H7 (cell line): Measurements from ENCODE around the gene METTL2A. TPM values are rescaled to one million over a fixed set of nuclear protein-coding genes. Genes with fewer than 3 reads are reported as not detected.
"Not testable (repeated sequence)": the region's sequence is repeated elsewhere in the genome, so short reads cannot be mapped to it uniquely, and the experiment has no call there.

ENCODE experiments used
- DNase-seq: peaks from one replicate; pipeline ENCODE4 v3.0.0; 2012
- H3K27me3 ChIP-seq: 2 replicates; pipeline ENCODE4 v1.6.0; 2011; ENCODE audit warnings: mild to moderate bottlenecking, low read length; ENCODE audit not compliant: control insufficient read depth, insufficient read depth
- H3K36me3 ChIP-seq: replicated peaks from 2 replicates; pipeline ENCODE4 v1.5.1; 2011; ENCODE audit warnings: low read length; ENCODE audit not compliant: control insufficient read depth, insufficient read depth
- H3K4me3 ChIP-seq: 2 replicates; pipeline ENCODE4 v1.5.1; 2011; ENCODE audit warnings: low read depth, mild to moderate bottlenecking, control low read depth, low read length, moderate library complexity; ENCODE audit not compliant: insufficient read depth
- total RNA-seq: library from RNA; depleted of rRNA; stranded (reverse); fragments of >200 nt; shearing (Covaris generic); gene quantifications from 2 replicates; pipeline ENCODE4 v1.2.3, GENCODE V29; 2014

Gene METTL2A
- total RNA-seq, 1 experiment from 2014 or later, result 28.8 TPM

GRCh38 chr17:62453656-62454055, 30.0 kb downstream of the METTL2A start:
- not testable (repeated sequence) for H3K36me3 ChIP-seq, DNase-seq, H3K27me3 ChIP-seq, H3K4me3 ChIP-seq

- not testable (repeated sequence) for H3K36me3 ChIP-seq, H3K4me3 ChIP-seq, H3K27me3 ChIP-seq, DNase-seq
Observed at GRCh38 chr17:62454111-62454510, 30.4 kb downstream of the METTL2A start.

- H3K4me3 ChIP-seq, result no peak overlapping the region
- no peak for DNase-seq
- H3K27me3 ChIP-seq, result no peaks in the 10 kb centered on the region
- no peaks in the 10 kb centered on the region for H3K36me3 ChIP-seq
Observed at GRCh38 chr17:62456016-62456415, 32.3 kb downstream of the METTL2A start.

- DNase-seq, H3K36me3 ChIP-seq, H3K27me3 ChIP-seq, H3K4me3 ChIP-seq: not testable (repeated sequence)
Observed at GRCh38 chr17:62458483-62458882, 34.8 kb downstream of the METTL2A start.

GRCh38 chr17:62464422-62464821, 40.7 kb downstream of the METTL2A start:
- H3K36me3 ChIP-seq, H3K27me3 ChIP-seq, DNase-seq, H3K4me3 ChIP-seq: not testable (repeated sequence)

GRCh38 chr17:62465271-62465670, 41.6 kb downstream of the METTL2A start:
- H3K36me3 ChIP-seq, H3K4me3 ChIP-seq, DNase-seq, H3K27me3 ChIP-seq: not testable (repeated sequence)

GRCh38 chr17:62470666-62471379, 47.1 kb downstream of the METTL2A start:
- not testable (repeated sequence) for H3K27me3 ChIP-seq, H3K36me3 ChIP-seq, H3K4me3 ChIP-seq, DNase-seq

- DNase-seq, result not testable (repeated sequence)
Observed at GRCh38 chr17:62471380-62471880, 47.7 kb downstream of the METTL2A start.

GRCh38 chr17:62473030-62473982, 49.6 kb downstream of the METTL2A start:
- H3K27me3 ChIP-seq, H3K4me3 ChIP-seq, H3K36me3 ChIP-seq: not testable (repeated sequence)
- peak; percentile 31 for DNase-seq

More at GRCh38 chr17:62471380-62471880, 47.7 kb downstream of the METTL2A start:
- not testable (repeated sequence) for H3K36me3 ChIP-seq, H3K27me3 ChIP-seq, H3K4me3 ChIP-seq

GRCh38 chr17:62477111-62477510, 53.4 kb downstream of the METTL2A start:
- H3K36me3 ChIP-seq, H3K4me3 ChIP-seq, DNase-seq, H3K27me3 ChIP-seq: not testable (repeated sequence)

GRCh38 chr17:62477718-62478408, 54.2 kb downstream of the METTL2A start:
- peak; percentile 71 for DNase-seq
- not testable (repeated sequence) for H3K36me3 ChIP-seq, H3K27me3 ChIP-seq
- H3K4me3 ChIP-seq, result peak overlapping the region; percentile 50

- H3K27me3 ChIP-seq, result no peaks in the 10 kb centered on the region
- DNase-seq, result peak; percentile 97
- H3K4me3 ChIP-seq, result peak within 1 kb of the TSS; percentile 59
- H3K36me3 ChIP-seq, result no peaks in the 10 kb centered on the region
Observed at GRCh38 chr17:62478424-62478879, 54.8 kb downstream of the METTL2A start, which contains the start of gene TLK2. TLK2 (plus strand) TSS chr17:62478825; CDS start chr17:62481126, 2,301 bp downstream.

- H3K36me3 ChIP-seq, H3K27me3 ChIP-seq: not testable (repeated sequence)
- DNase-seq, result peak; percentile 76
- H3K4me3 ChIP-seq, result peak overlapping the region; percentile 59
Observed at GRCh38 chr17:62478880-62479638, 55.4 kb downstream of the METTL2A start.
